Uterus (tissue), 4 donors: ENCODE results near the gene ADH5. TPM values are rescaled to one million over a fixed set of nuclear protein-coding genes. Genes with fewer than 3 reads are reported as not detected.

ENCODE experiments used
- DNase-seq, 2 donors: peaks; one replicate each; pipeline ENCODE4 v3.0.0-alpha.2; 2019 to 2020
- H3K27ac ChIP-seq, 2 donors: fragments of 200-600 bp; sonication (generic); 1 replicate in 1 of 2; 2 replicates in 1 of 2; pipeline ENCODE4 v1.5.1; 2016 to 2018
- H3K27me3 ChIP-seq, 2 donors: fragments of 200-600 bp; sonication (generic); one replicate each; pipeline ENCODE4 v1.5.1; 2018 to 2019; ENCODE audit warnings: control low read depth in 1 of 2
- H3K36me3 ChIP-seq, 2 donors: fragments of 200-600 bp; sonication (generic); one replicate each; pipeline ENCODE4 v1.5.1; 2019; ENCODE audit warnings: control low read depth in 1 of 2
- H3K4me1 ChIP-seq, 2 donors: fragments of 200-600 bp; sonication (generic); one replicate each; pipeline ENCODE4 v1.5.1; 2018 to 2019; ENCODE audit warnings: control low read depth in 1 of 2
- H3K4me3 ChIP-seq, 2 donors: fragments of 200-600 bp; sonication (generic); 1 replicate in 1 of 2; 2 replicates in 1 of 2; pipeline ENCODE4 v1.5.1; 2018 to 2019; ENCODE audit warnings: mild to moderate bottlenecking in 1 of 2
- H3K9me3 ChIP-seq, 2 donors: fragments of 200-600 bp; sonication (generic); one replicate each; pipeline ENCODE4 v1.5.1; 2019; ENCODE audit warnings: control low read depth in 1 of 2
- POLR2A ChIP-seq, 2 donors: fragments of 450-650 bp; IDR thresholded peaks; one replicate each; pipeline ENCODE4 v1.6.1; 2016; ENCODE audit warnings: antibody characterized with exemption in 2 of 2, mild to moderate bottlenecking in 1 of 2, moderate library complexity in 1 of 2
- intact Hi-C: fragments of 100-400 bp; cut with DNase I; formaldehyde crosslinking; loops from one replicate; pipeline ENCODE4 v1.15.1; 2023; ENCODE audit warnings: low total_unique reads
- total RNA-seq, 4 donors: library from RNA; depleted of rRNA in 3 of 4; stranded (reverse); fragments of >200 nt in 3 of 4; gene quantifications; one replicate each; pipeline versions ENCODE4 v1.1.0 to v1.2.4, GENCODE V29; 2014 to 2023
- TF ChIP-seq, protein P1 (sequence below), 4 experiments: fragments of 200-600 bp in 2 of 4; fragments of 450-650 bp in 2 of 4; sonication (generic) in 2 of 4; IDR thresholded peaks; one replicate each; pipeline ENCODE4 v1.5.1; 2016 to 2019; ENCODE audit warnings: antibody characterized with exemption in 4 of 4, mild to moderate bottlenecking in 2 of 4, moderate library complexity in 1 of 4
- donor health status: DM: yes; HTN: yes; CAD: no.

The ADH5 gene
- total RNA-seq, 4 donors from 2014 or later, result 140 to 195 (median 175) TPM

DNA sequence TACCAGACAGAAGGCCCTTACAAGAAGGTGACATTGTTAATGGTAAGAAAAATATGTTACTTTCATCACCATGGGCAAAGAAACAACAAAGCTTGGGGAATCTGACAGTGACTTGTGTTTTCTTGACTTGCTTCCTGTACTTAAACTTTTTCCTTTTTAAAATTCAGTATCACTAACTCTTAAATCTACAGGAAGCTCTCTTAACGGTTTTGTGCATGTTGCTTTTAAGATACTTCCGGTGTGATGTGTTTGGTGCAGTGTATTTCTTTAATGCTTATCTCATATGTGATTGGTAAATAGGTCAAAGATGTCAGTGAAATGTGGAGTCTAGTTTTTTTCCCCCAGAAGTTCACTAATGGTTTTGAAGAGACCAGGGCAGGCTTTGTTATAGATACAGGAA lies 45.2 kb downstream of the ADH5 start:
- H3K36me3 ChIP-seq, result no peaks in the 10 kb centered on the region
- TF ChIP-seq, protein P1, sequence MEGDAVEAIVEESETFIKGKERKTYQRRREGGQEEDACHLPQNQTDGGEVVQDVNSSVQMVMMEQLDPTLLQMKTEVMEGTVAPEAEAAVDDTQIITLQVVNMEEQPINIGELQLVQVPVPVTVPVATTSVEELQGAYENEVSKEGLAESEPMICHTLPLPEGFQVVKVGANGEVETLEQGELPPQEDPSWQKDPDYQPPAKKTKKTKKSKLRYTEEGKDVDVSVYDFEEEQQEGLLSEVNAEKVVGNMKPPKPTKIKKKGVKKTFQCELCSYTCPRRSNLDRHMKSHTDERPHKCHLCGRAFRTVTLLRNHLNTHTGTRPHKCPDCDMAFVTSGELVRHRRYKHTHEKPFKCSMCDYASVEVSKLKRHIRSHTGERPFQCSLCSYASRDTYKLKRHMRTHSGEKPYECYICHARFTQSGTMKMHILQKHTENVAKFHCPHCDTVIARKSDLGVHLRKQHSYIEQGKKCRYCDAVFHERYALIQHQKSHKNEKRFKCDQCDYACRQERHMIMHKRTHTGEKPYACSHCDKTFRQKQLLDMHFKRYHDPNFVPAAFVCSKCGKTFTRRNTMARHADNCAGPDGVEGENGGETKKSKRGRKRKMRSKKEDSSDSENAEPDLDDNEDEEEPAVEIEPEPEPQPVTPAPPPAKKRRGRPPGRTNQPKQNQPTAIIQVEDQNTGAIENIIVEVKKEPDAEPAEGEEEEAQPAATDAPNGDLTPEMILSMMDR (IDR thresholded peaks at IDR 0.05), result no peak
- no peak for TF ChIP-seq POLR2A (IDR thresholded peaks at IDR 0.05)

DNA sequence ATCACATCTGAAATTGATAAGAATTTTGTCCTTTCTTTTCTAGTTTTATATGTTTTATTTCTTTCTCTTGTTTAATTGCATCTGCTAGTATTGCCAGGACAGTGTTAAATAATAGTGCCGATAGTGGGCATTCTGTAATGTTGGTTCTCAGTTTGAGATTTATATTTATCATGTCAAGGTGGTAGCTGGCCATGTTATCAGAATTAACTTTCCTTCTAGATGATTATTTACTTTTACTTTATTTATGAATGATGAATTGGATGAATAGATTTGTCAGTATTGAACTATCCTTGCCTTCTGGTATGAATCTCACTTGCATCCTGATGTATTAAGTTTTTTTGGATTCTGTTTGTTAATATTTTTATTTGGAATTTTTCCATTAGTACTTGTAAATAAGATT lies 50.4 kb downstream of the ADH5 start:
- intact Hi-C loops, result no loop called here
- H3K36me3 ChIP-seq, result no peaks in the 10 kb centered on the region

More for the DNA sequence above, 45.2 kb downstream of the ADH5 start:
- intact Hi-C loops, result no loop called here
- Histone ChIP-seq H3K4me3 (no peak overlapping the region), H3K9me3 (peaks cover 0 to 2% of the 10 kb centered on the region in 2 donors), H3K27me3 (no peaks in the 10 kb centered on the region), H3K27ac (no peak overlapping the region), H3K4me1 (no peaks in the 10 kb centered on the region)
- DNase-seq, result no peak

DNA sequence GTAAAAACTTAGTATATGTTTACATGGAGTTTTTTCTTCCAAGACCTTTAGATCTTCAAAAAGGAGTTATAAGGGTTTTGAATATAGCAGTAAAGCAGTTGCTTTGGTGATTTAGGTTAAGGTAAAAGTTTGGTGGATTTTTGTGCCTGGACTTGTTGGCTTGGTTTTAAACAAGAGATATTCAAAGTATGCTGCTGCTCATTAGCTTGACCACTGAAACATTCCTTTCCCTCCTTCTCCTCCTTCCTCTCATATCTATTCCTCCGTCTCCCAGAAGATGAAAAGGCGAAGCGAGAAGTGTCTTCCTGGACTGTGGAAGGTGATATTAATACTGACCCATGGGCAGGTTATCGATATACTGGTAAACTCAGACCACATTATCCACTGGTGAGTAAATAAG lies 54.6 kb downstream of the ADH5 start:
- no peaks in the 10 kb centered on the region for H3K27me3 ChIP-seq
- intact Hi-C loops, result no loop called here
- H3K27ac ChIP-seq, result no peak overlapping the region
- H3K4me3 ChIP-seq, result no peak overlapping the region
- no peak for TF ChIP-seq POLR2A (IDR thresholded peaks at IDR 0.05)
- TF ChIP-seq, protein P1 (IDR thresholded peaks at IDR 0.05), result no peak
- DNase-seq, result no peak
- peaks cover 0 to 6% of the 10 kb centered on the region in 2 donors for H3K9me3 ChIP-seq
- no peaks in the 10 kb centered on the region for H3K4me1 ChIP-seq
- no peaks in the 10 kb centered on the region for H3K36me3 ChIP-seq

More for the DNA sequence above, 50.4 kb downstream of the ADH5 start:
- no peak overlapping the region for H3K4me3 ChIP-seq
- DNase-seq, result no peak
- H3K27me3 ChIP-seq, result no peaks in the 10 kb centered on the region
- no peak overlapping the region for H3K27ac ChIP-seq
- TF ChIP-seq, protein P1 (IDR thresholded peaks at IDR 0.05), result no peak
- TF ChIP-seq POLR2A (IDR thresholded peaks at IDR 0.05), result no peak
- H3K4me1 ChIP-seq, result no peaks in the 10 kb centered on the region
- H3K9me3 ChIP-seq, result peaks cover 0 to 6% of the 10 kb centered on the region in 2 donors

DNA sequence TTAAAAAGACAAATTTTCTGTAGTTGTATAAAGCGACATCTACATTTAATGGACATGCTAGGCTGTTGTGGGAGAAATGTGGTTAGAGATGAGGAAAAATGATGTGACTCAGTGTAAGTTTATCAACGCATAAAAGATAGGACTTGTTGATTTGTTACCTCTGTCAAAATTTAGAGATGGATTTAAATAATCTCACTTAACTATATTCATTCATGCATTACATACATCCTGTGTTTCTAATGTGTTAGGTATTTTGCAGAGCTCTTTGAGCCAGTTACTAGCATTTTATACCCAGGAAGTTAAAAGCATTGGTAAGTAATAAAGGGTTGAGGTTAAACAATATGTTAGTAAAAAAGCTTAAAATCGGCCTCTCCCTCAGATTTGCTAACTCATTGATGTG lies 58.7 kb downstream of the ADH5 start:
- no peak for DNase-seq

DNA sequence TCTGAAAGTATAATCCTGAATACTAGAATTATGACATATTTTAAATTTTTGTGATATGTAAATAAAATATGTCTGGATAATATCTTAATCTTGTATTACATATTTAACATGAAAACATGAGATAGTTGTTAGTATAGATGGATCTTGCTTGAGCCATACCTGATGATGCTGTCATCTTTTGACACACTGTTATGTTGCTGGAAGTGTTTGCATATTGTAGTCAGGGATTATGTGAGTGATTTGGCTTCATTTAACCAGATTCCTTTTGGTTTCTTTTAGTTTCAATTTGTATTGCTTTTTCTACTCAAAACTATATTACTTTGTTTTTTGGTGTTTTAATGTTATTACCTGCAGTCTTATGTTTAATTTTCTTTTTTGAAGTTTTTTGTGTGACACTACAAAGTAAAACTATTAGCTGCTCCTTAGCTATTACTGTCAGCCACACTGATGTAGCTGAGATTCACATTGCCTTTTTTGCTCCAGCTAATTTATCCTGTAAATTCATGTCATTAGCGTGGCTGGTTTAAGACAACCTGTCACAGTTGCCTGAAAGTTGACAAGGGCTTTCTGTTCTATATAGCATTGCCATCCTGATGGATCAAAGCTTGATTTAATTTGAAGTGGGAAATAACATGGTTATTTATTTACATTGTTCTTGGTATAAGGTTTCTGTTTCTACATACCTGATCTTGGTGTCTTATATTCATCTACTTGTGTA lies 59.4 kb downstream of the ADH5 start:
- Histone ChIP-seq H3K27me3 (no peaks in the 10 kb centered on the region), H3K9me3 (no peaks in the 10 kb centered on the region), H3K27ac (no peak overlapping the region), H3K4me3 (no peak overlapping the region), H3K36me3 (no peaks in the 10 kb centered on the region), H3K4me1 (no peaks in the 10 kb centered on the region)
- TF ChIP-seq, protein P1 (IDR thresholded peaks at IDR 0.05), result no peak
- no peak for TF ChIP-seq POLR2A (IDR thresholded peaks at IDR 0.05)
- intact Hi-C loops, result no loop called here
- no peak for DNase-seq

More for the DNA sequence above, 58.7 kb downstream of the ADH5 start:
- Histone ChIP-seq H3K27me3 (no peaks in the 10 kb centered on the region), H3K9me3 (no peaks in the 10 kb centered on the region), H3K36me3 (no peaks in the 10 kb centered on the region), H3K4me3 (no peak overlapping the region), H3K27ac (no peak overlapping the region), H3K4me1 (no peaks in the 10 kb centered on the region)
- intact Hi-C loops, result no loop called here
- no peak for TF ChIP-seq POLR2A (IDR thresholded peaks at IDR 0.05)
- TF ChIP-seq, protein P1 (IDR thresholded peaks at IDR 0.05), result no peak
